ENCODE measurements around the gene FASTKD2. TPM values are rescaled to one million over a fixed set of nuclear protein-coding genes. Genes with fewer than 3 reads are reported as not detected.

The FASTKD2 gene
- total RNA-seq, 1 donor from 2014 or later: 29.6 TPM

DNA sequence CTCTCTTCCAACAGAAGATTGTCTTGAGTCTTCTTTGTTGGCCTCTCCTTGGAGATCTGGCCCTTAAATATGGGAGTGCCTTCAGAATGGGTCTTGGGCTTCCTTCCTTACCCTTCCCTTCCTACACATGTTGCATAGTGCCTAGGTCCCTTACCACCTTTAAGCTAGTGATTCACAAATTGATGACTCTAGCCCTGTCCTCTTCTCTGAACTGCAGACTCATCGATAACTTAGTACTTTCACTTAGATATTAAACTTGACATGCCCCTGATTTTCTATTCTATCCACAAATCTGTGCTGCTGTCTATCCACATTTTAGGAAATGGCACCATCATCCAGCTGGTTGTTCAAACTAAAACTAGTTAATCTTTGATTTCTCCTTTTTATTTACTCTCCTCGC lies 38.1 kb upstream of the FASTKD2 start:
- no peak overlapping the region for H3K4me3 Mint-ChIP-seq
- DNase-seq (no peak), ATAC-seq (ENCODE audit: low read depth) (no peak)
- H3K27ac Mint-ChIP-seq: no peak overlapping the region
- peaks cover under 1% of the 10 kb centered on the region for H3K9me3 Mint-ChIP-seq
- no peaks in the 10 kb centered on the region for H3K4me1 Mint-ChIP-seq
- CTCF ChIA-PET: no interaction called here
- TF ChIP-seq, protein P1, sequence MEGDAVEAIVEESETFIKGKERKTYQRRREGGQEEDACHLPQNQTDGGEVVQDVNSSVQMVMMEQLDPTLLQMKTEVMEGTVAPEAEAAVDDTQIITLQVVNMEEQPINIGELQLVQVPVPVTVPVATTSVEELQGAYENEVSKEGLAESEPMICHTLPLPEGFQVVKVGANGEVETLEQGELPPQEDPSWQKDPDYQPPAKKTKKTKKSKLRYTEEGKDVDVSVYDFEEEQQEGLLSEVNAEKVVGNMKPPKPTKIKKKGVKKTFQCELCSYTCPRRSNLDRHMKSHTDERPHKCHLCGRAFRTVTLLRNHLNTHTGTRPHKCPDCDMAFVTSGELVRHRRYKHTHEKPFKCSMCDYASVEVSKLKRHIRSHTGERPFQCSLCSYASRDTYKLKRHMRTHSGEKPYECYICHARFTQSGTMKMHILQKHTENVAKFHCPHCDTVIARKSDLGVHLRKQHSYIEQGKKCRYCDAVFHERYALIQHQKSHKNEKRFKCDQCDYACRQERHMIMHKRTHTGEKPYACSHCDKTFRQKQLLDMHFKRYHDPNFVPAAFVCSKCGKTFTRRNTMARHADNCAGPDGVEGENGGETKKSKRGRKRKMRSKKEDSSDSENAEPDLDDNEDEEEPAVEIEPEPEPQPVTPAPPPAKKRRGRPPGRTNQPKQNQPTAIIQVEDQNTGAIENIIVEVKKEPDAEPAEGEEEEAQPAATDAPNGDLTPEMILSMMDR (IDR thresholded peaks at IDR 0.05): no peak
- H3K36me3 Mint-ChIP-seq (ENCODE audit: low read depth): no peaks in the 10 kb centered on the region
- POLR2A ChIA-PET: no interaction called here
- intact Hi-C loops (cut with micrococcal nuclease): no loop called here
- peaks cover 32% of the 10 kb centered on the region for H3K27me3 Mint-ChIP-seq

DNA sequence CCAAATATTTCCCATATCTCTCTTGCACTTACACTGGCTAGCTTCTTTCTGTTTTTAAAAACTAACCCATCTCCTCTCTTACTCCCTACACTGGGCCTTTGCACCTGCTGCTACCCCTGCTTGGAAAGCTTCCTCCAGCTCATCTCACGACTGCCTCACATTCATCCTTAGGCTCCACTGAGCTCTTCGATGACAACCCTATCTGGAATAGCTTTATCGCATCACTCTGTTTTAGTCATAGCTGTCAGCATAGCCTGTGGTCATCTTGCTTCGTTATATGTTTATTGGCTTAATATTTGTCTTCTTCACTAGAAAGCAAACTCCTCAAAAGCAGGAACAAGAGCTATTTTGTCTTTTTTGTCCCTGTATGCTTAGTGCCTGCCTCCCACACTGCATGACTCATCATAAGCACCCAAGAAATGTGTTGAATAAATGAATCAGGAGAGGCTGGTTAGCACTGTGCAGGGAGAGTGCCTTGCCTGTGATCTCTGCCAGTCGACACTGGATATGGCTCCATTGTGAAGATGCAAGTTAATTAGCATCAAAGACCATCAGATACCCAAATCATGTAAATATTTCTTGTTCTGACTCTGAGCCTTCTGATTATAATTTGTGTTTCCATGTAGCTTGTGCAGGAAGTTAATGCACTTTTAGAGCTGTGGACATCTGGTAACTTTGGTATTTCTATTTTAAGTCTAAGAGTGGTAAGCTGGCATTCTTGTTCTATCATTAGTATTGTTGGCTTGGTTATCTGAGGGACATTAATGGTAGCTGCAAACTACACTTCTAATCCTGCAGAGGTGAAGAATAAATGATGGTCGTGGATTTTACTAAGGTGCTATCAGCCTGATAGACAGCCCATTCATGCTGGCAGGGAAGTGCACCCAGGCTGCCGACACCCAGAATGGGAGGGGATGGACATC lies 36.9 kb upstream of the FASTKD2 start:
- no peak overlapping the region for H3K4me3 Mint-ChIP-seq
- H3K36me3 Mint-ChIP-seq (ENCODE audit: low read depth): no peaks in the 10 kb centered on the region
- H3K27ac Mint-ChIP-seq: no peak overlapping the region
- H3K9me3 Mint-ChIP-seq: peaks cover 2% of the 10 kb centered on the region
- ATAC-seq (ENCODE audit: low read depth) (no peak), DNase-seq (no peak)
- intact Hi-C loops (cut with micrococcal nuclease): no loop called here
- ChIA-PET POLR2A (no interaction called here), CTCF (no interaction called here)
- H3K27me3 Mint-ChIP-seq: peaks cover 35% of the 10 kb centered on the region
- TF ChIP-seq, protein P1 (IDR thresholded peaks at IDR 0.05): no peak
- no peaks in the 10 kb centered on the region for H3K4me1 Mint-ChIP-seq

DNA sequence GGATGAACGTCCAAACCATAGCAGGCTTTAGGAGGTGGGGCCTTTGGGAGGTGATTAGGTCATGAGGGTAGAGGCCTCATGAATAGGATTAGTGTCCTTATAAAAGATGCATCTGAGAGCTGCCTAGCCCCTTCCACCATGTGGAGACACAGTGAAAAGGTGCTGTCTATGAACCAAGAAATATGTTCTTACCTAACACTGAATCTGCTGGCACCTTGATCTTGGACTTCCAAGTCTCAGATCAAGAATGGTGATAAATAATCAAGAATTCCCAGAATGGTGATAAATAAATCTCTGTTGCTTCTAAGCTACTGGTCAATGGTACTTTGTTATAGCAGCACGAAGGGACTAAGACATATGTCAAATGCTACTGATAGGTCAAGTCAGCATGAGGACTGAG lies 32.1 kb upstream of the FASTKD2 start:
- no peaks in the 10 kb centered on the region for H3K36me3 Mint-ChIP-seq (ENCODE audit: low read depth)
- ATAC-seq (ENCODE audit: low read depth): no peak
- TF ChIP-seq, protein P1 (IDR thresholded peaks at IDR 0.05): no peak
- H3K4me3 Mint-ChIP-seq: no peak overlapping the region
- CTCF ChIA-PET: no interaction called here
- POLR2A ChIA-PET: no interaction called here
- H3K4me1 Mint-ChIP-seq: no peaks in the 10 kb centered on the region
- H3K27ac Mint-ChIP-seq: no peak overlapping the region
- no peak for DNase-seq
- H3K9me3 Mint-ChIP-seq: peaks cover 2% of the 10 kb centered on the region
- intact Hi-C loops (cut with micrococcal nuclease): no loop called here
- H3K27me3 Mint-ChIP-seq: peaks cover 17% of the 10 kb centered on the region

DNA sequence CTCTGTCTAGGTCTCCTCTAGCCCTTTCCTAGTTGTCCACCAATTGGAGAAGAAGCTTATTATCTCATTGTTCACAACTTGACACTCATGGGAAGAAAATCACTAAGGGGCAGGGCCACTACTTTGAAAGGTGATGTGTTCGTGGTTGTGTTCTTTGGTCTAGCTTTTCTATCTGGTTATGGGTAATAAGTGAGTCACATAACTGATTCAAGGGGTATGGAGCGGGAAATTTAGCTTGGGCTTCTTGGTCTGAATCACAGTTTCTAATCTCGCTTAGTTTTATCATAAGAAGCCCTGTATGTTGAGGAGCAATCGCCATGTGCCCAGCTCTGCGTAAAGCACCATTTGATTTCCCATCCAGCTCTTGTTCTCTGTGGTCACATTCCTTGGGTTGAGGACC lies 28.5 kb upstream of the FASTKD2 start:
- Mint-ChIP-seq H3K27ac (no peak overlapping the region), H3K4me3 (no peak overlapping the region), H3K27me3 (peaks cover 15% of the 10 kb centered on the region), H3K4me1 (no peaks in the 10 kb centered on the region), H3K9me3 (peaks cover 2% of the 10 kb centered on the region), H3K36me3 (ENCODE audit: low read depth) (no peaks in the 10 kb centered on the region)
- intact Hi-C loops (cut with micrococcal nuclease): no loop called here
- TF ChIP-seq, protein P1 (IDR thresholded peaks at IDR 0.05): no peak
- ChIA-PET CTCF (no interaction called here), POLR2A (no interaction called here)
- DNase-seq (no peak), ATAC-seq (ENCODE audit: low read depth) (no peak)

DNA sequence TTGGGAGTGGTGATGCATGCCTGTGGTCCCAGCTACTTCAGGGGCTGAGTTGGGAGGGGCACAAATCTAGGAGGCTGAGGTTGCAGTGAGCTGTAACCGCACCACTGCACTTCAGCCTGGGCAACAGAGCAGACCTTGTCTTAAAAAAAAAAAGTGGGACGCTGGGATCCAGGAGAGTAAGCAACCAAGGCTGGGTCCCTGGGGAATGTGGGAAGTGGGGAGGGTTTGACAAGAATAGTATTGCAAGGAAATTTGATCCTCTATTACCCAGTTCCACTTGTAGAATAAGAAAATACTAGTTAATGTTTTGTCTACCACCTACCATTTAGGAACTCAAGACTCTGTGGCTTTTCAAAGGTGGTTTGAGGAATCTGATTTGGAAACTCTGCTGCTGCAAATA lies 26.1 kb upstream of the FASTKD2 start:
- Mint-ChIP-seq H3K27ac (no peak overlapping the region), H3K36me3 (ENCODE audit: low read depth) (no peaks in the 10 kb centered on the region), H3K4me1 (no peaks in the 10 kb centered on the region), H3K9me3 (no peaks in the 10 kb centered on the region), H3K27me3 (peaks cover 15% of the 10 kb centered on the region), H3K4me3 (no peak overlapping the region)
- DNase-seq (no peak), ATAC-seq (ENCODE audit: low read depth) (no peak)
- ChIA-PET CTCF (no interaction called here), POLR2A (no interaction called here)
- intact Hi-C loops (cut with micrococcal nuclease): no loop called here
- TF ChIP-seq, protein P1 (IDR thresholded peaks at IDR 0.05): no peak
